ENCODE results near the gene UBN1.
A peak's percentile ranks its signal among the peaks of the same experiment; 100 is the strongest.

UBN1 gene

DNA sequence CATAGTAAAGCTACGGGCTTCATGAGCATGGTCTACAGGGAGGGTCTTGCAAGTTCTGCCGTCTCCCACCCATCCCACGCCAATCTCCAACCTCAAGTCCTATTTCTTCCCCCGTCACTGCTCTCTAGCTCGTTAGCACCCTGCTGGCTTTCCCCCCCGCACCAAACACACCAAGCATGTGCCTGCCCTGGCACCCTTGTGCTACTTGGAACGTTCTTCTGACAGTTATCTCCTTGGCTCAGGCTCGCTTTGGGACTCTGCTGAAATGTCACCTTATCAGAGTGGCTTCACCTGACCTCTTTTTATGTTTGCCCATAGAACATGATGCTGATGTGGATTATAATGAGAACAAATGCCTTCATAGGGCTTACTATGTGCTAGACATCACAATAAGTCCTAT, 22.1 kb upstream of the UBN1 start:
- no peak for DNase-seq (ENCODE audit: low read depth)

- DNase-seq (ENCODE audit: low read depth) = no peak
Measured at GRCh38 chr16:4826526-4826925, 20.8 kb upstream of the UBN1 start.

DNA sequence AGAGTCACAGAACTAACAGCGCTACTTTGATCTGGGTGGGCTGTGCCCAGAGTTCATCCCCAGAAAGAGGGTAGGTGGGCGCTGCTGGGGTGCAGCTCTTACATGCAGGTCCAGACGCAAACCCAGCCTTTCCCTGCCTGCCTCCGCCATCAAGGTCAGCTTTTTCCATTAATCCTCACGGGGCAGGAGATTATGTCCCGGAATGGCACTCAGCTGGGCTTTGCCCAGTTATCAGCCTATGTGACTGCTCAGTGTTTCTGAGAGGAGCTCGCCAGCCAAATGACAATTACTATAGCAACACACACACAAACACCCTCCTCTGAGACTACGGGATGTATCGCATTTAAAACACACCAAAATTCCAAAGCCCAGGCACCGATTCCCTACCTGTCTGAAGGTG, 20.3 kb upstream of the UBN1 start:
- DNase-seq (ENCODE audit: low read depth) = no peak

GRCh38 chr16:4828567-4829321, 18.5 kb upstream of the UBN1 start:
- no peak for DNase-seq (ENCODE audit: low read depth)

GRCh38 chr16:4830408-4830807, 16.9 kb upstream of the UBN1 start:
- DNase-seq (ENCODE audit: low read depth) = no peak

GRCh38 chr16:4831616-4832015, 15.7 kb upstream of the UBN1 start:
- no peak for DNase-seq (ENCODE audit: low read depth)

GRCh38 chr16:4832698-4833343, 14.5 kb upstream of the UBN1 start:
- no peak for DNase-seq (ENCODE audit: low read depth)

DNA sequence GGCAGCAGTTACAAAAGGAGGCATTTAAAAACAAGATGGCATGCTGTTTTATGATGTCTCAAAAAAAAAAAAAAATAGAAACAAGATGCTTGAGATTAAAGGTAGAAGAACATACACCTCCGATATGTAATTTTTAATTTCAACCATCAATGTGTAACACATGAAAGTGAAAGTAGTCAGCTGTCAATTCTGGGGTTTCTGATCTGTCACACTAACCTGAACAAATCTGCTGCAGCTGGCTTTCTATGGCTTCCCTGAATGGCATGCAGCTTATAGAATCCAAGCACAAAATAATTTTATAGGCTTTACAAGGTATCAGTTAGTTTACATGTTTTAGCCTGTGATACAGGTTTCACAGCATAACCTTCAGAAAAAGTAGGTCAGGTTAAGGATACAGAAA, 13.7 kb upstream of the UBN1 start:
- no peak for DNase-seq (ENCODE audit: low read depth)

GRCh38 chr16:4836727-4837126, 10.6 kb upstream of the UBN1 start:
- DNase-seq (ENCODE audit: low read depth) = no peak

DNA sequence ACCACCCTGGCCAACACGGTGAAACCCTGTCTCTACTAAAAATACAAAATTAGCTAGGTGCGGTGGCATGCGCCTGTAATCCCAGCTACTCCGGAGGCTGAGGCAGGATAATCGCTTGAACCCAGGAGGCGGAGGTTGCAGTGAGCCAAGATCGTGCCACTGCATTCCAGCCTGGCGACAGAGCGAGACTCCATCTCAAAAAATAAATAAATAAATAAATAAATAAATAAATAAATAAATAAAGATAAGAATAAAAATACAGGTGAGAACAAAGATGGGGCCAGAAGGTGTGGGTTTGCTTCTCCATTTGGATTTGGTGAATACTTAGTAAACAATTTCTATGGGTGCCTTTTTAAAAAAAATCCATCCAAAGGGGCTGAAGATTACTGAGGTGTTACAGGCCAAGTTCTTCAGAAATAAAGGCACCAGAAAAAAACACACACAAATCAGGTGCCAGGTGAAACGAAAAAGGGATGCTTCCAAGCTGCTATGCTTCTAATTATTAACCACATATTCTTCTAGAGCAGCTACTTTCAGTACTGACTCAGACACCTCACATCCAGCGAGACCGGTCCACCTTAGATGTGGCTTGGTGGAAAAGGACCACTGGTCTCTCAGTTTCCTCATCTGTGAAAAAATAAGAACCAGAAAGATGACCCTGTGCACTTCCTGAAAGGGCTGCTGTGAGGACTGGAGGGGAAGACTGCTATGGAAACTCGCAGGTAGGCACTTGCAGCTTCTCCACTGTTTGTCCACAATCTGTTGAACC, 9.4 kb upstream of the UBN1 start:
- DNase-seq (ENCODE audit: low read depth) = no peak

DNA sequence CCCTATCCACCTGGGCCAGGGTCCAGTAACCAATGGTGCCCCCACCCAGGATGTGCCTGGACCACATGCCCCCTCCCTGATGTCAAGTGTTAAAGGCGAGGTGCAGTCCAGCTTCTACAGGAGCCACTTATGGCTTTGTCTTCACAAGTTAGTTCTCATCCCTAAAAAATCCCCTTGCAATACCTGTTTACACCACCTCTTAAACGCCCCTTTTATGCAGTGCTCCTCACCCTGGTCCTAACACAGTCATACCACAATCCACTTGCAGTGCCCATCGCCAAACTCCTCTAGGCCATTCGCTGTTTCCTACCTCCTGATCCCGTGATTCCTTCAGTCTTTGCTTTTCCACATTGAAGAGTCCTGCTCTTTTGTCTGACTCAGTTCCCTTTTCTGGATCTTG, 7.3 kb upstream of the UBN1 start:
- DNase-seq (ENCODE audit: low read depth) = no peak

- DNase-seq (ENCODE audit: low read depth) = no peak
Measured at GRCh38 chr16:4840984-4841383, 6.3 kb upstream of the UBN1 start.

GRCh38 chr16:4846503-4846900, 779 bp upstream of the UBN1 start:
- no peak for DNase-seq (ENCODE audit: low read depth)

DNA sequence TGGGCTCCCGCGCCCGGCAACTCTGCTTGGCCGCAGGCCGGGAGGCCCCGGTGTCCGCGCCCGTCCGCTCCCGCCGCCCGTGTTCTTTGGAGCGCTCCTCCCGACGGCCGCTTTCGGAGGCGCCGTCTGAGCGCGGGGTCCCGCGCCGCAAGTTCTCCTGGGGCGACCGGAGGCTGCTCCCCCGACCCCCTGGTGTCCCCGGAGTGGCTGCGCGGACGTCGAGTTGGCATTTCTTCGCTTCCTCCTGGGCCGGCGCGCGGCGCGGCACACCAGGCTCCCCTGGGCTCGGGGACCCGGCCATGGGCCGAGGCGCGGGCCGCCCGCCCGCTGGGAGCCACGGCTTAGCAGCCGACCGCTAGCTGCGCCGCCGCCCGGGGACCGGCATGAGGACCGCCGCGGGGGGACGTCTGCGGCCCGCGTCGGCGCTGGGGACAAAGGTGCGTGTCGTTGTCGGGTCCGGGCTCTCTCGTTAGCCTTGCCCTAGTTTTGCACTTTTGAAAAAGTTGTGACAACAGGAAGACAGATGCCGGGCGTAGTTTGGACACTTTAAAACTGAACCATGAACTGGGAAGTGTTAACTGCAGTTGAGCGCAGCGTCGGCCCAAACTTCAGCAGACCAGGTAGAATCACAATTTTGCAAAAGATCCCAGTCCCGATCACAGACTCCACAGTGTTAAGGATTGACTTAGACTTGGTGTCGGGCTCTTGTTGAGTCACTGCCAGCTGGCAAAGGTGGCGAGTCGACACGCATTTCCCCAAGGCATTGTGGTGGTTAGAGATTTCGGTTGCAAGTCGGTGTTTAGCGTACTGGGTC, 700 bp downstream of the UBN1 start:
- peak; percentile 17 for DNase-seq (ENCODE audit: low read depth)

DNA sequence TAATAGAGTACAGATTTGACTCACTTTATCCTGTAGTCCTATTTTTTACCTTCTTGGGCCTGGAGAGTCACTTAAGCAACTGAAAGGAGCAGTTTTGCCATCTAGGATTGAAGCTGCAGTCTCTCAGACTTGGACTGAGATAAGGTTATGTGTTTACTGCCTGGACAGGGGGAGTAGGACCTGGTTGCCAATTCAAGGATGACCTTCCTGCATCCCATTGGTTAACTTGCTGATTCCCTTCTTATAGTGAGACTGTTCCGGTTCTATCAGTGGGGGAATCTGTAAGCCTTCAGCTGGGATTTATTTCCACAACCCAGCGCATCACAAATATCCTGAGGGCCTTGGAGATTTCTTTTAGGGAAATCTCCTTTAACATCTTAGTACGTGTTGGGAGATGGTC, 2.9 kb downstream of the UBN1 start:
- no peak for DNase-seq (ENCODE audit: low read depth)

GRCh38 chr16:4852221-4852872, 5.1 kb downstream of the UBN1 start:
- DNase-seq (ENCODE audit: low read depth) = no peak

GRCh38 chr16:4855371-4855770, 8.1 kb downstream of the UBN1 start:
- no peak for DNase-seq (ENCODE audit: low read depth)

DNA sequence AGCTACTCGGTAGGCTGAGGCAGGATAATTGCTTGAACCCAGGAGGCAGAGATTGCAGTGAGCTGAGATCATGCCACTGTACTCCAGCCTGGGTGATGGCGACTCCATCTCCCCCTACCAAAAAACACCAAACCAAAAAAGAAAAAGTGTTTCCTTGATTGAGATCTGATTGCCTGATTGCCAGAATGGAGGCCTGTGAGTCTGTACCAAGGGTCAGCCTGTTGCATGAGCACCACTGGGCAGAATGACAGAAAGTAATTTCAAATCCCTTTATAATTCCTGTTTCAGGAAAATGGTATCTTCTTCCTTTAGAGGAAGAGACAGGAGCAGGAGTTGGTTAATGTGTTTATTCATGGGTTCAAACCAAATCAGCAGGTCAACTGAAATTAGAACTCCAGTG, 8.5 kb downstream of the UBN1 start:
- DNase-seq (ENCODE audit: low read depth) = no peak

DNA sequence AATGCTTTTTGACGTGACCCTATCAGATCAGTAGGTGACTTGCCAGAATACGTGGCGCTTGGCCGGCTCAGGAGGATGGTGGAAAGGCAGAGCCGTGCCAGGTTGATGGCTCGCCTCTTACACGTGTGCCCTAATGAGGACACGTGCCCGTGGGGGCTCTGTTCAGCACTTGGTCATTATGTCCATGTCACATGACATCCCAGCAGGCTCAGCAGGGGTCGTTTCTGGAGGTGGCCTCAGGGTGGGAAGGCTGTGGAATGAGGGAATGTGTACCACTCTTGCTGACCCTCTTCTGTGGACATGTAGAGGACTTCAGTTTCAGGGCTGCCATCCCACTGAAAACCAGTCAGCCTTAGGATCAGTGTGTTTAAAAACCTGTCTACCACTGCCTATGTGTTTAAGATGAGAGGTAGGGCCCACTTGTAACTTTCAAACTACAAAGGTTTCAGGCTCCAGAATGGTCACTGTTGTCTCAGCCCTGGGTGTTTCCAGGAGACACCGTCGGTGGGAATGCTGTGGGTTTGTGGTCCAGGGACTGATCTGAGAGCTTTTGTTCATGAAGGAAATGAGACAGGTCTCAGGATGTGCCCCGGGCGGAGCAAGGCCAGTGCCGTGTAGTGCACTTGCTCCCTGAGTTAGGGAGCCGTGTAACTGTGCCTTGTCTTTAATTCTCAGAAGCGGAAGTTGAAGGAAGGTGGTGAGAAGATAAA, 12.1 kb downstream of the UBN1 start:
- DNase-seq (ENCODE audit: low read depth) = no peak

DNA sequence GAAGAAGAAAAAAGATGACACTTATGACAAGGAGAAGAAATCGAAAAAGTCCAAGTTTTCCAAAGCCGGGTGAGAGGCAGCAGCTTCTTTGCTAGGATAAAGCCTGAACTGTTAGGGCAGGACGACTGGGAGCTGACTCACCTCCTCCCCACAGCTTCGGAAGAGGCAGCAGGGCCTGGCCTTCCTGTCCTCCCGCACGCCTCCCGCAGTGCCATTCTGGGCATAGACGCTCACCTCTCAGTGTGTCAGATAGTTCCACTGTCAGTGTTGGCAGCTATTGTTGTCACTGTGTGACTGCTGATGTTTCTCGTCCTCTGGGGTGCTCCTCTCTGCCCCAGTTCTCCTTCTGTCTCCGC, 12.6 kb downstream of the UBN1 start:
- DNase-seq (ENCODE audit: low read depth) = no peak

GRCh38 chr16:4860727-4861342, 13.6 kb downstream of the UBN1 start:
- DNase-seq (ENCODE audit: low read depth) = no peak
